Measurements from ENCODE around the gene CDK5RAP2. TPM values are rescaled to one million over a fixed set of nuclear protein-coding genes. Genes with fewer than 3 reads are reported as not detected.
"Not testable (repeated sequence)": the region's sequence is repeated elsewhere in the genome, so short reads cannot be mapped to it uniquely, and the experiment has no call there.

The CDK5RAP2 gene
- total RNA-seq, 2 experiments from 2014 or later = 51.8 to 57.9 TPM

DNA sequence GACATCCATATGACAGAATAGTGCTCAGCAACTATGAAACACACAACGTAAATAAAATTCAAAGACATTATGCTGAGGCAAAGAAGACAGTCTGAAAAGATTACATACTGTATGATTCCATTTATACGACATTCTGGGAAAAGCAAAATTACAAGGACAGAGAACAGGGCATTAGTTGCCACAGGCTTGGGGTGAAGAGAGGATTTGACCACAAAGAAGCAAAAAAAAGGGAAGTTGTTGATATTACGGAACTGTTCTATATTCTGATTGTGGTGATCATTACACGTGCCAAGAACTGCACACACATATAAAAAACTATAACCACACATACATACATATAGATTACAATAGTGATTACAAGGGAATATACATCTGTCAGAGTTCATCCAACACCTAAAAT, 24.1 kb downstream of the CDK5RAP2 start:
- POLR2A ChIA-PET = interaction anchor here (0.7 kb wide), 1 partner anchor 91 kb away, joined by 4 read pairs; no protein-coding TSS in a partner anchor
- CTCF ChIA-PET = no interaction called here

- CTCF ChIA-PET, POLR2A ChIA-PET: not testable (repeated sequence)
Observed at GRCh38 chr9:120552210-120552704, 27.7 kb downstream of the CDK5RAP2 start.

- CTCF ChIA-PET = no interaction called here
- POLR2A ChIA-PET = no interaction called here
Observed at GRCh38 chr9:120545701-120546550, 34.0 kb downstream of the CDK5RAP2 start.

GRCh38 chr9:120544441-120544840, 35.5 kb downstream of the CDK5RAP2 start:
- ChIA-PET CTCF (no interaction called here), POLR2A (no interaction called here)

GRCh38 chr9:120542701-120543490, 37.1 kb downstream of the CDK5RAP2 start:
- CTCF ChIA-PET = interaction anchor here (1.1 kb wide), 1 partner anchor 11 kb away, joined by 3 read pairs; no protein-coding TSS in a partner anchor
- POLR2A ChIA-PET = no interaction called here

- POLR2A ChIA-PET = no interaction called here
- CTCF ChIA-PET = interaction anchor here (0.6 kb wide), 2 partner anchors 16 to 512 kb away, joined by 3 read pairs; no protein-coding TSS in a partner anchor
Observed at GRCh38 chr9:120541921-120542320, 38.0 kb downstream of the CDK5RAP2 start.

GRCh38 chr9:120539951-120540350, 40.0 kb downstream of the CDK5RAP2 start:
- CTCF ChIA-PET = no interaction called here
- POLR2A ChIA-PET = no interaction called here

GRCh38 chr9:120538339-120538738, 41.6 kb downstream of the CDK5RAP2 start:
- ChIA-PET CTCF (no interaction called here), POLR2A (no interaction called here)

DNA sequence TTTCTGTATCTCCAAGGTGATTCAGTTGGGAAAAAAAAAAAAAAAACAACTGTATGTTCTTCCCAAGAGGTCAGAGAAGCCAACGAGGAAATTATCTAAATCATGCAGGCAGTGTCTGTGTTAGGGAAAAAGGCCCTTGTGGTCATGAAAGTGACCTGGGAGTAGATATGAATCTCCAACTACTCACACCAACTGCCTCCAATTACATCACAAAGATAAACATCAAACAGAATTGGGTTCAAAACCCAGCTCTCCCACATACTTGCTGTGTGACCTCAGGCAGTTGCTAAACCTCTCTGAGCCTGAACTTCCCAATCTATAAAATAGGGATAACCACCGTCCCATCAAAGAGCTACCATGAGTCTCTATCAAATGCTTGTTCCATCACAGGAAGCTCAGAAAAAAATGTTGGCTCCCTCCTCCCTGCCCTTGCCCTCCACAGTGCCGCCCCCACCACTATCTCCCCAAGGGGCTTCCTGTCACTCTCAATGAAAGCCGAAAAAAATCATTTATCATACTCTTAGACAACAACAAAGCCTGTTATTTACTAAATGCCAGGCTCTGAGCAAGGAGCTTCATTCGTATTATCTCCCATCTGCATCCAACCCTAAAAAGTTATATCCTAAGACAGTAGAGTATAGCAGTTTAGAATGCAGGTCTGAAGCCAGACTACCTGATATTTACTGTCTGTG, 42.9 kb downstream of the CDK5RAP2 start:
- ChIA-PET CTCF (no interaction called here), POLR2A (no interaction called here)

GRCh38 chr9:120536094-120536493, 43.9 kb downstream of the CDK5RAP2 start:
- POLR2A ChIA-PET = no interaction called here
- CTCF ChIA-PET = no interaction called here

GRCh38 chr9:120534266-120534665, 45.7 kb downstream of the CDK5RAP2 start:
- CTCF ChIA-PET = no interaction called here
- POLR2A ChIA-PET = no interaction called here

- ChIA-PET CTCF (no interaction called here), POLR2A (no interaction called here)
Observed at GRCh38 chr9:120532891-120533290, 47.1 kb downstream of the CDK5RAP2 start.

GRCh38 chr9:120532475-120532874, 47.5 kb downstream of the CDK5RAP2 start:
- POLR2A ChIA-PET = no interaction called here
- CTCF ChIA-PET = no interaction called here

DNA sequence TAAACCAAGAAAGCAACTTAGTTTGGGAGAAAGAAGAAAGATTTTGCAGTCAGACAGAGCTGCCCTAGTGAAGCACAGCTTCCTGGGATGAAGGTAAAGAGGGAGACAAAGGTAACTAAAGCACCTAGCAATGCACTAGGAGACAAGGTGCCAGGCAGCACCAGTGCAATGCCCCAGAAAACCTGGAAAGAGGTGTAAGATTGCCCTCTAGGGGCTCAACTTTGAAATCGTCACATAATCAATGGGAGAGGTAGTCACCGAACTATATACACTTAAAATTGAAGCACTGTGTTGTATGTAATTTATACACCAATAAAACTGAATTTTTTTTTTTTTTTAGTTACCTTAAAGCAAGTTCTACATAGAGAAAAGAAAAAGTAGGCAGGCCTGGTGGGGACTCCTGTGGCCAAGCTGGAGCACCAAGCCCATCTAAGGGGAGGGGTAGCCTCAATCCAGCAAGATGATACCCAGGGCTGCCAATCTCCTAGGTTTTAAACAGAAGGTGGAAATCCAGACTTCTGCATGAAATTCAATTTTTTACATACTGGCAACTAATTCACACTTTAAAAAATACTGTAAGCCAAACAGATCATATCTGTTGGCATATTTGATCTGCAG, 48.2 kb downstream of the CDK5RAP2 start:
- ChIA-PET POLR2A (no interaction called here), CTCF (interaction anchor here (1.1 kb wide), 1 partner anchor 12 kb away, joined by 3 read pairs; no protein-coding TSS in a partner anchor)

GRCh38 chr9:120530220-120530832, 49.6 kb downstream of the CDK5RAP2 start:
- CTCF ChIA-PET = interaction anchor here (0.8 kb wide), 1 partner anchor 23 kb away, joined by 3 read pairs; no protein-coding TSS in a partner anchor
- POLR2A ChIA-PET = not testable (repeated sequence)

DNA sequence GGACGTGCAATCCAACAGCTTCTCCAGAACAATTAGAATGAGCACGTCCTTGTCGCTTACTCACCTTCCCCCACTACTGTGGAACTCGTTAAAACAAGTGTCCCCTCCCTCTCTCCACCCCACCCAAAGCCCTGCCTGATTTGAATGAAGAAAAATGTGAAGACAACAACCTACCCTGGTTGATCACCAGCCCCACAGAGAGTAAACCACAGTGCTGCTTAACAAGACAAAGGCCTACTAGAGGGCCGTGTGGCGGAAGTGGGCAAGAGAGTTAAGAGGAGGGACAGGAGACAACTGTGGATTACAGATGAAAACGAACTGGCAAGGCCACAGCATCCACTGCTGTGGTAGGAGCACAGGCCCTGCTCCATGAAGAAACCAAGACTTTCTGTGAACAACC, 51.1 kb downstream of the CDK5RAP2 start:
- CTCF ChIA-PET = no interaction called here

DNA sequence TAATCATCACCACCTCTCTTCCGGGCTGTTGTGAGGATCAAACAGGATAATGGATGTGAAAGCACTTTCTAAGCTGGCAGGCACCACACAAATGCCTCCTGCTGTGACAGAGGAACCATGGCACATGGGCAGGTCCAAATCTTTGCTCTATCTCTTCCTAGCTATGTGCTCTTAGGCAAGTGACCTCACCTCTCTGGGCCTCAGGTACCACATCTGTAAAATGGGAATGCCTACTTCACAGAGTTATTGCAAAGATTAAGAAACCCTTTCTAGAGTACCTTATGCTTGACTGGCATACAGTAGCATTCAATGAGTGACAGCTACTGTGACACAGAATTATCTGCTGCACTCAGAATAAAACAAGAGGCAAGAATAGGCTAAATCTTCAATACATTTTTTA, 51.6 kb downstream of the CDK5RAP2 start:
- POLR2A ChIA-PET = no interaction called here
- CTCF ChIA-PET = no interaction called here

More for the DNA sequence above, 51.1 kb downstream of the CDK5RAP2 start:
- POLR2A ChIA-PET = no interaction called here

GRCh38 chr9:120526534-120526933, 53.4 kb downstream of the CDK5RAP2 start:
- ChIA-PET POLR2A (no interaction called here), CTCF (interaction anchor here (0.8 kb wide), 1 partner anchor 15 kb away, joined by 3 read pairs; no protein-coding TSS in a partner anchor)

DNA sequence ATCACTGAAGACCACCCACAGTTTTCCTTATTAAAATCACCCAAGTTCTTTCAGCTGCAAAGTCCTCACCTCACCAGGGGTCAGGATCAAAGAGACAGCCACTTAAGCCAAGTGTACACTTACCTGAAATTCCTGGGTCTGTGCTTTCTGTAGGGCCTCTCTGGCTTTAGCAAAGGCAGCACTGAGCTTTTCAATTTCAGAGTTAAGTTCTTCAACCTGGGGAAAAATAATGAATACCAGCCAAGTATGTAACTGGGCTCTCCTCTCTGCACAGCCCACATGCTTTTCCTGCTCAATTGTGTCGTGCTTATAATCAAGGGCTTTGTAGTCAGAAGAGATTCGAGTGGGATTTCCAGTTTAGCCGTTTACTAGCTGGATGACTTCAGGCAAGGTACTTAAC, 55.1 kb downstream of the CDK5RAP2 start:
- ChIA-PET POLR2A (no interaction called here), CTCF (no interaction called here)
